Thymus (tissue), 11 donors: Measurements from ENCODE around the gene GTF2I. TPM values are rescaled to one million over a fixed set of nuclear protein-coding genes. Genes with fewer than 3 reads are reported as not detected.
"Not testable (repeated sequence)": the region's sequence is repeated elsewhere in the genome, so short reads cannot be mapped to it uniquely, and the experiment has no call there.

ENCODE experiments used
- DNase-seq, 9 donors: peaks; one replicate each; pipeline ENCODE4 v3.0.0-alpha.2; 2013; ENCODE audit warnings: low spot score in 9 of 9, low read depth in 6 of 9, missing footprints in 1 of 9
- H3K27ac ChIP-seq, 2 donors: one replicate each; pipeline ENCODE4 v1.5.1; 2013; ENCODE audit warnings: control low read depth in 1 of 2, low read depth in 1 of 2, low read length in 1 of 2, mild to moderate bottlenecking in 1 of 2, moderate library complexity in 1 of 2
- H3K27me3 ChIP-seq, 2 donors: one replicate each; pipeline ENCODE4 v1.5.1; 2013; ENCODE audit warnings: low read length in 1 of 2; ENCODE audit not compliant: control insufficient read depth in 2 of 2, insufficient read depth in 1 of 2
- H3K36me3 ChIP-seq, 2 donors: one replicate each; pipeline ENCODE4 v1.5.1; 2013; ENCODE audit warnings: low read length in 1 of 2, mild to moderate bottlenecking in 1 of 2, moderate library complexity in 1 of 2; ENCODE audit not compliant: control insufficient read depth in 2 of 2, insufficient read depth in 2 of 2
- H3K4me1 ChIP-seq, 2 donors: one replicate each; pipeline ENCODE4 v1.5.1; 2013; ENCODE audit warnings: low read length in 2 of 2; ENCODE audit not compliant: control insufficient read depth in 2 of 2, insufficient read depth in 2 of 2
- H3K4me3 ChIP-seq, 2 donors: one replicate each; pipeline ENCODE4 v1.5.1; 2013; ENCODE audit warnings: low read length in 2 of 2, control low read depth in 1 of 2, mild to moderate bottlenecking in 1 of 2
- H3K9me3 ChIP-seq, 2 donors: one replicate each; pipeline ENCODE4 v1.5.1; 2013; ENCODE audit warnings: low read length in 1 of 2, mild to moderate bottlenecking in 1 of 2; ENCODE audit not compliant: control insufficient read depth in 2 of 2, insufficient read depth in 1 of 2
- WGBS: extraction: QIAGEN DNeasy Blood & Tissue Kit; methylation state at CpG from one replicate; pipeline ENCODE4 v1.1.7; 2013; 5-methylcytosine and 5-hydroxymethylcytosine counted together
- polyA plus RNA-seq: library from polyadenylated mRNA; stranded (reverse); fragments of 200-250 nt; gene quantifications from one replicate; pipeline ENCODE4 v1.2.3, GENCODE V29; 2013
- total RNA-seq: library from RNA; stranded (reverse); fragments of 120-200 nt; gene quantifications from one replicate; pipeline ENCODE4 v1.2.4, GENCODE V29; 2013
- donor health status: healthy.

The GTF2I gene
- total and polyA plus RNA-seq, 2 donors: 35.1 to 91.4 TPM

GRCh38 chr7:74665296-74665938 is 7.9 kb downstream of the GTF2I start:
- DNase-seq: no peak
- no peak overlapping the region for H3K4me3 ChIP-seq
- H3K36me3 ChIP-seq: peaks cover 18 to 44% of the 10 kb centered on the region in 2 donors
- H3K9me3 ChIP-seq: no peaks in the 10 kb centered on the region
- no peak overlapping the region for H3K27ac ChIP-seq
- WGBS: 96% methylated on average over 12 of the region's 12 CpGs
- no peaks in the 10 kb centered on the region for H3K27me3 ChIP-seq
- peaks cover 0 to 15% of the 10 kb centered on the region in 2 donors for H3K4me1 ChIP-seq

GRCh38 chr7:74667013-74667412 is 9.5 kb downstream of the GTF2I start:
- not testable (repeated sequence) for H3K9me3 ChIP-seq, H3K4me3 ChIP-seq, H3K4me1 ChIP-seq, DNase-seq, H3K27ac ChIP-seq, H3K27me3 ChIP-seq
- peaks cover 11 to 39% of the 10 kb centered on the region in 2 donors for H3K36me3 ChIP-seq
- 98% methylated on average over 7 of the region's 7 CpGs for whole genome bisulfite sequencing

DNA sequence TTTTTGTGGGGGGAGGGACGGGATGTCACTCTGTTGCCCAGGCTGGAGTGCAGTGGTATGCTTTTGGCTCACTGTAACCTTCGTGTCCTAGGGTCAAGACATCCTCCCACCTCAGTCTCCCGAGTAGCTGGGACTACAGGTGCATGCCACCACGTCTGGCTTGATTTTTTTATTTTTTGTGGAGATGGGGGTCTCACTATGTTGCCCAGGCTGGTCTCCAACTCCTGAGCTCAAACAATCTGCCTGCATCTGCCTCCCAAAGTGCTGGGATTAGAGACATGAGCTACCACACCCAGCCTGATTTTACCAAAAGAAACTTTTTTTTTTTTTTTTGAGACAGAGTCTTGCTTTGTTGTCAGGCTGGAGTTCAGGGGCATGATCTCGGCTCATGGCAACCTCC is 10.0 kb downstream of the GTF2I start:
- not testable (repeated sequence) for H3K27ac ChIP-seq, H3K9me3 ChIP-seq, H3K4me1 ChIP-seq, H3K27me3 ChIP-seq, H3K4me3 ChIP-seq, DNase-seq
- peaks cover 11 to 44% of the 10 kb centered on the region in 2 donors for H3K36me3 ChIP-seq
- 94% methylated on average over 5 of the region's 5 CpGs for WGBS

GRCh38 chr7:74671602-74672001 is 14.1 kb downstream of the GTF2I start:
- H3K36me3 ChIP-seq: peaks cover 8 to 42% of the 10 kb centered on the region in 2 donors
- no peak for DNase-seq
- no peaks in the 10 kb centered on the region for H3K4me1 ChIP-seq
- 92% methylated on average over 6 of the region's 6 CpGs for WGBS
- no peak overlapping the region for H3K4me3 ChIP-seq
- no peaks in the 10 kb centered on the region for H3K27me3 ChIP-seq
- no peaks in the 10 kb centered on the region for H3K9me3 ChIP-seq
- H3K27ac ChIP-seq: no peak overlapping the region

DNA sequence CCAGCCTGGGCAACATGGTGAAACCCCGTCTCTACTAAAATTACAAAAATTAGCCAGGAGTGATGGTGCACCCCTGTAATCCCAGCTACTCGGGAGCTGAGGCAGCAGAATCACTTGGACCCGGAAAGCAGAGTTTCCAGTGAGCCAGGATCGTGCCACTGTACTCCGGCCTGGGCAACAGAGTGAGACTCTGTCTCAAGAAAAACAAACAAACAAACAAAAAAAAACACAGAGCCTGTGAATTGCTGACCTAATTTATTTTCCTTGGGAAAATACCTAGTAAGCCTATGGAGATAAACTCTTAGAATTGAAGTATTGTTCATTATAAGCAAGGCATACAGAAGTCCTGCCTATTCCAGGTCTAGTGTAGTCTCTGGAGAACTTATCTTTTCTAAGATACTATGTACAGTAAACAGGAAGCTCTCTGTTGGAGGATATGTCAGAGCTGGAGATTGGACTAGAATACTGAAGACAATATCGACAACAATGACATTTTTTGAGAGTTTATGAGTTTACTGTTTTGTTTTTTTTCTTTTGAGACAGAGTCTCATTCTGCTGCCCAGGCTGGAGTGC is 14.9 kb downstream of the GTF2I start:
- Histone ChIP-seq H3K27ac (no peak overlapping the region), H3K9me3 (no peaks in the 10 kb centered on the region), H3K4me1 (no peaks in the 10 kb centered on the region), H3K4me3 (no peak overlapping the region), H3K27me3 (no peaks in the 10 kb centered on the region), H3K36me3 (peaks cover 8 to 41% of the 10 kb centered on the region in 2 donors)
- no peak for DNase-seq
- 96% methylated on average over 6 of the region's 6 CpGs for WGBS

GRCh38 chr7:74674166-74674565 is 16.6 kb downstream of the GTF2I start:
- Histone ChIP-seq H3K27ac (no peak overlapping the region), H3K4me1 (no peaks in the 10 kb centered on the region), H3K27me3 (no peaks in the 10 kb centered on the region), H3K9me3 (no peaks in the 10 kb centered on the region), H3K36me3 (peaks cover 8 to 44% of the 10 kb centered on the region in 2 donors), H3K4me3 (no peak overlapping the region)
- 97% methylated on average over 7 of the region's 7 CpGs for WGBS
- no peak for DNase-seq

GRCh38 chr7:74682829-74683228 is 25.3 kb downstream of the GTF2I start:
- Histone ChIP-seq H3K4me1 (no peaks in the 10 kb centered on the region), H3K36me3 (peaks cover 0 to 31% of the 10 kb centered on the region in 2 donors), H3K27ac (no peak overlapping the region), H3K9me3 (no peaks in the 10 kb centered on the region), H3K4me3 (no peak overlapping the region), H3K27me3 (no peaks in the 10 kb centered on the region)
- WGBS: 98% methylated on average over 3 of the region's 3 CpGs
- no peak for DNase-seq

DNA sequence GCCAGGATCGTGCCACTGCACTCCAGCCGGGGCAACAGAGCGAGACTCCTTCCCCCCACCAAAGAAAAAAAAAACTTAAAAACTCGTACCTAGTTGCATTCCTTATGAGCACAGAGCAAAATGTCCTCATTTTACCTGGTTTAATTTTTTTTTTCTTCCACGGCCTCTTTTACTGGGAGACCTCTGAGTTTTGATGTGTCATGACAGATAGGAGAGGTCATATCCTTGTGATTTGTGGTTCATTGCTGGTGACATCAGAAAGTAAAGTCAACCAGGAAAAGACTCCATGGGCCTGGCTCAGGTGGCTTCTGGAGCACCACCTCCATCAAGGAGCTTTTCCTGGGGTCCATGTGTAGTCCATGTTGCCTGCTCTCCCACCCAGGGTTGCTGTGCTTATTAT is 26.3 kb downstream of the GTF2I start:
- no peak overlapping the region for H3K4me3 ChIP-seq
- DNase-seq: no peak
- H3K36me3 ChIP-seq: peaks cover 0 to 30% of the 10 kb centered on the region in 2 donors
- WGBS: 97% methylated on average over 5 of the region's 5 CpGs
- no peaks in the 10 kb centered on the region for H3K4me1 ChIP-seq
- H3K27ac ChIP-seq: no peak overlapping the region
- no peaks in the 10 kb centered on the region for H3K9me3 ChIP-seq
- no peaks in the 10 kb centered on the region for H3K27me3 ChIP-seq

GRCh38 chr7:74684473-74684872 is 27.0 kb downstream of the GTF2I start:
- H3K4me1 ChIP-seq: no peaks in the 10 kb centered on the region
- no peak overlapping the region for H3K4me3 ChIP-seq
- no peaks in the 10 kb centered on the region for H3K9me3 ChIP-seq
- H3K27me3 ChIP-seq: no peaks in the 10 kb centered on the region
- no peak for DNase-seq
- no peak overlapping the region for H3K27ac ChIP-seq
- H3K36me3 ChIP-seq: peaks cover 6 to 36% of the 10 kb centered on the region in 2 donors
- WGBS: 89% methylated on average over 11 of the region's 11 CpGs
